ENCODE data around the gene IL1F10. TPM values are rescaled to one million over a fixed set of nuclear protein-coding genes. Genes with fewer than 3 reads are reported as not detected.

The IL1F10 gene
- total and polyA plus RNA-seq, 8 donors = not detected

GRCh38 chr2:113079131-113079530, 11.4 kb downstream of the IL1F10 start:
- Histone ChIP-seq H3K27ac (peak overlapping the region; percentile 55 to 57), H3K4me3 (no peak overlapping the region), H3K36me3 (no peaks in the 10 kb centered on the region), H3K4me1 (no peaks in the 10 kb centered on the region), H3K27me3 (peaks cover 0 to 11% of the 10 kb centered on the region in 2 donors), H3K9me3 (no peaks in the 10 kb centered on the region)
- TF ChIP-seq CTCF (IDR thresholded peaks at IDR 0.05) = no peak
- no peak for DNase-seq
- peak; percentile 55 for ATAC-seq
- intact Hi-C loops (cut with DNase I) = no loop called here

GRCh38 chr2:113080134-113080533, 12.4 kb downstream of the IL1F10 start:
- peak; percentile 59 to 63 for TF ChIP-seq CTCF (IDR thresholded peaks at IDR 0.05)
- Histone ChIP-seq H3K36me3 (no peaks in the 10 kb centered on the region), H3K27ac (peak overlapping the region in 1 of 2 donors; percentile 55), H3K9me3 (no peaks in the 10 kb centered on the region), H3K4me3 (no peak overlapping the region), H3K27me3 (peaks cover 0 to 7% of the 10 kb centered on the region in 2 donors), H3K4me1 (no peaks in the 10 kb centered on the region)
- DNase-seq (peak in 3 of 4 donors; percentile 13 to 49 (median 32)), ATAC-seq (peak; percentile 60)
- intact Hi-C loops (cut with DNase I) = no loop called here

GRCh38 chr2:113081488-113082210, 13.9 kb downstream of the IL1F10 start:
- peaks cover 0 to 7% of the 10 kb centered on the region in 2 donors for H3K27me3 ChIP-seq
- no peak for DNase-seq
- no peak overlapping the region for H3K27ac ChIP-seq
- intact Hi-C loops (cut with DNase I) = no loop called here
- ATAC-seq = no peak
- TF ChIP-seq CTCF (IDR thresholded peaks at IDR 0.05) = no peak
- H3K9me3 ChIP-seq = no peaks in the 10 kb centered on the region
- H3K4me3 ChIP-seq = no peak overlapping the region
- H3K4me1 ChIP-seq = no peaks in the 10 kb centered on the region
- H3K36me3 ChIP-seq = no peaks in the 10 kb centered on the region

GRCh38 chr2:113083296-113083695, 15.5 kb downstream of the IL1F10 start:
- Histone ChIP-seq H3K27me3 (peaks cover 0 to 7% of the 10 kb centered on the region in 2 donors), H3K36me3 (no peaks in the 10 kb centered on the region), H3K4me1 (no peaks in the 10 kb centered on the region), H3K4me3 (no peak overlapping the region), H3K9me3 (no peaks in the 10 kb centered on the region), H3K27ac (no peak overlapping the region)
- ATAC-seq (no peak), DNase-seq (no peak)
- no peak for TF ChIP-seq CTCF (IDR thresholded peaks at IDR 0.05)
- intact Hi-C loops (cut with DNase I) = no loop called here

- Histone ChIP-seq H3K27me3 (peaks cover 0 to 7% of the 10 kb centered on the region in 2 donors), H3K9me3 (no peaks in the 10 kb centered on the region), H3K4me3 (no peak overlapping the region), H3K27ac (no peak overlapping the region), H3K4me1 (no peaks in the 10 kb centered on the region), H3K36me3 (no peaks in the 10 kb centered on the region)
- intact Hi-C loops (cut with DNase I) = no loop called here
- ATAC-seq (peak; percentile 57), DNase-seq (no peak)
- TF ChIP-seq CTCF (IDR thresholded peaks at IDR 0.05) = peak; percentile 25 to 28
Observed at GRCh38 chr2:113084249-113085000, 16.7 kb downstream of the IL1F10 start.
